ENCODE data around the gene SLC40A1.

DNA sequence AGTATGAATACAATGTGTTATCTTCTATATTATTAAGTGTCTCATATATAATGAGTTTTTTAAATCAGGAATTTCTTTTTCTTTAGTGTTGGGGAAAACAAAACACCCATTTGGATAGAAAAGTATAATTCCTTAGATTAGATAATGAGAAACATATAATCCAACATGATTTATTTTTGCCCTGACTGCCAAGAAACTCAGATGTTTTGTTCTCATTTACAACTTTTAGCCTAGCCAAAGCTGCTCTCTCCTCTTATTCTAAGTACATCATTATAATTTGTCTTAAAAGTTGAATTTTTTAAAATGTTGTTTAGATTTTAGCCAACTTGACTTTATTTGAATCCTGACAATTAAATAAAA, 68.6 kb downstream of the SLC40A1 start:
- TF ChIP-seq, protein P1, sequence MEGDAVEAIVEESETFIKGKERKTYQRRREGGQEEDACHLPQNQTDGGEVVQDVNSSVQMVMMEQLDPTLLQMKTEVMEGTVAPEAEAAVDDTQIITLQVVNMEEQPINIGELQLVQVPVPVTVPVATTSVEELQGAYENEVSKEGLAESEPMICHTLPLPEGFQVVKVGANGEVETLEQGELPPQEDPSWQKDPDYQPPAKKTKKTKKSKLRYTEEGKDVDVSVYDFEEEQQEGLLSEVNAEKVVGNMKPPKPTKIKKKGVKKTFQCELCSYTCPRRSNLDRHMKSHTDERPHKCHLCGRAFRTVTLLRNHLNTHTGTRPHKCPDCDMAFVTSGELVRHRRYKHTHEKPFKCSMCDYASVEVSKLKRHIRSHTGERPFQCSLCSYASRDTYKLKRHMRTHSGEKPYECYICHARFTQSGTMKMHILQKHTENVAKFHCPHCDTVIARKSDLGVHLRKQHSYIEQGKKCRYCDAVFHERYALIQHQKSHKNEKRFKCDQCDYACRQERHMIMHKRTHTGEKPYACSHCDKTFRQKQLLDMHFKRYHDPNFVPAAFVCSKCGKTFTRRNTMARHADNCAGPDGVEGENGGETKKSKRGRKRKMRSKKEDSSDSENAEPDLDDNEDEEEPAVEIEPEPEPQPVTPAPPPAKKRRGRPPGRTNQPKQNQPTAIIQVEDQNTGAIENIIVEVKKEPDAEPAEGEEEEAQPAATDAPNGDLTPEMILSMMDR (conservative IDR thresholded peaks at IDR 0.05; ENCODE audit: low read depth, low read length), result no peak
- TF ChIP-seq EZH2phosphoT487 (IDR thresholded peaks at IDR 0.05; ENCODE audit: borderline replicate concordance, low read length), result no peak

Data from PC-3 (cell line).